ENCODE measurements around the gene DCST2. TPM values are rescaled to one million over a fixed set of nuclear protein-coding genes. Genes with fewer than 3 reads are reported as not detected.

DCST2 gene
- polyA plus RNA-seq, 1 of the 3 experiments (the other 2 are of a cell fraction): 0.76 TPM

GRCh38 chr1:155079487-155080311 lies 46.1 kb upstream of the DCST2 start:
- Histone ChIP-seq H3K27ac (ENCODE audit: low read depth in 2 of 2, low read length in 1 of 2) (peak overlapping the region in 1 of 2 experiments; percentile 71; a peak in 1 of 4 replicates), H3K4me1 (ENCODE audit: control insufficient read depth in 1 of 2, insufficient read depth in 2 of 2, low read depth in 1 of 2, low read length in 1 of 2) (peaks cover 21 to 23% of the 10 kb centered on the region in 2 experiments; a peak in 3 of 4 replicates), H3K79me2 (ENCODE audit: insufficient read depth) (no peaks in the 10 kb centered on the region), H3K9me2 (no peaks in the 10 kb centered on the region), H3F3A (replicated peaks; ENCODE audit: insufficient read depth) (peaks cover 10% of the 10 kb centered on the region), H4K20me1 (ENCODE audit: insufficient read depth) (no peaks in the 10 kb centered on the region), H3K36me3 (replicated peaks in 1 of 2; ENCODE audit: control insufficient read depth in 1 of 2, insufficient read depth in 2 of 2, low read length in 1 of 2) (no peaks in the 10 kb centered on the region), H3K4me3 (ENCODE audit: low read depth in 2 of 2, low read length in 1 of 2) (peak overlapping the region; percentile 55 to 62), H3K9me3 (no peaks in the 10 kb centered on the region), H3K9ac (no peak overlapping the region), H3K27me3 (ENCODE audit: insufficient read depth) (peaks cover 23% of the 10 kb centered on the region), H2AFZ (ENCODE audit: low read depth) (no peak overlapping the region), H3K4me2 (peak overlapping the region; percentile 87)
- ChIA-PET POLR2A (interaction anchor here (0.5 to 1.9 kb wide), 7 partner anchors 10 to 115 kb away, joined by 3 to 8 read pairs (median 3); partner anchors contain the start of gene ADAM15), CTCF (interaction anchor here (1.0 to 29.9 kb wide), 14 partner anchors 11 to 117 kb away, joined by 3 to 573 read pairs (median 4); partner anchors contain the start of genes ADAM15, DCST1, DCST2 and EFNA4)
- 1% methylated on average over 37 of the region's 67 CpGs for WGBS (ENCODE audit: low lambda C conversion rate)
- TF ChIP-seq NFIC (IDR thresholded peaks at IDR 0.05; ENCODE audit: borderline replicate concordance) (no peak), MXI1 (IDR thresholded peaks at IDR 0.05; ENCODE audit: low read depth, low read length) (peak; percentile 71; the same call in 1 of the 2 replicates), EZH2phosphoT487 (IDR thresholded peaks at IDR 0.05; ENCODE audit: borderline replicate concordance, low read depth) (0 out of 2 replicates have a peak, but pooled peaks have one; percentile 46)
- DNase-seq: peak; percentile 75

- no peaks in the 10 kb centered on the region for H3K79me2 ChIP-seq (ENCODE audit: insufficient read depth)
- no peaks in the 10 kb centered on the region for H3K9me2 ChIP-seq
- no peak overlapping the region for H3K9ac ChIP-seq
- H3K4me1 ChIP-seq (ENCODE audit: control insufficient read depth in 1 of 2, insufficient read depth in 2 of 2, low read depth in 1 of 2, low read length in 1 of 2): peaks cover 17 to 20% of the 10 kb centered on the region in 2 experiments; a peak in 3 of 4 replicates
- no peak for DNase-seq
- no peak overlapping the region; a peak in 1 of 4 replicates for H3K27ac ChIP-seq (ENCODE audit: low read depth in 2 of 2, low read length in 1 of 2)
- TF ChIP-seq USF2 (IDR thresholded peaks at IDR 0.05; ENCODE audit: borderline replicate concordance, low read depth, low read length) (no peak), USF1 (IDR thresholded peaks at IDR 0.05; ENCODE audit: borderline replicate concordance, low read depth) (no peak)
- POLR2A ChIA-PET: interaction anchor here (0.5 to 1.6 kb wide), 5 partner anchors 9 to 114 kb away, joined by 3 to 8 read pairs (median 3); no protein-coding TSS in a partner anchor
- H3K4me3 ChIP-seq (ENCODE audit: low read depth in 2 of 2, low read length in 1 of 2): peak overlapping the region; percentile 55 to 62
- no peaks in the 10 kb centered on the region for H3K36me3 ChIP-seq (replicated peaks in 1 of 2; ENCODE audit: control insufficient read depth in 1 of 2, insufficient read depth in 2 of 2, low read length in 1 of 2)
- CTCF ChIA-PET: interaction anchor here (1.0 to 29.9 kb wide), 11 partner anchors 12 to 117 kb away, joined by 3 to 573 read pairs (median 7); partner anchors contain the start of genes ADAM15, DCST1, DCST2 and EFNA4
- no peaks in the 10 kb centered on the region for H3K9me3 ChIP-seq
- 17% methylated on average over 1 of the region's 10 CpGs for WGBS (ENCODE audit: low lambda C conversion rate)
- H4K20me1 ChIP-seq (ENCODE audit: insufficient read depth): no peaks in the 10 kb centered on the region
- H2AFZ ChIP-seq (ENCODE audit: low read depth): no peak overlapping the region
- H3F3A ChIP-seq (replicated peaks; ENCODE audit: insufficient read depth): peaks cover 10% of the 10 kb centered on the region
- H3K4me2 ChIP-seq: peak overlapping the region; percentile 87
- peaks cover 23% of the 10 kb centered on the region for H3K27me3 ChIP-seq (ENCODE audit: insufficient read depth)
Observed at GRCh38 chr1:155079210-155079486, 45.6 kb upstream of the DCST2 start.
